Kidney epithelial cell (primary cell): ENCODE data around the gene SLC25A43. TPM values are rescaled to one million over a fixed set of nuclear protein-coding genes. Genes with fewer than 3 reads are reported as not detected.
"Not testable (repeated sequence)": the region's sequence is repeated elsewhere in the genome, so short reads cannot be mapped to it uniquely, and the experiment has no call there.

ENCODE experiments used
- DNase-seq: peaks from one replicate; pipeline ENCODE4 v3.0.0-alpha.2; 2010; ENCODE audit warnings: low read depth
- H3K27me3 ChIP-seq: 2 replicates; pipeline ENCODE4 v1.6.0; 2011; ENCODE audit warnings: low read length; ENCODE audit not compliant: control insufficient read depth, insufficient read depth
- H3K36me3 ChIP-seq: 2 replicates; pipeline ENCODE4 v1.5.1; 2011; ENCODE audit warnings: low read length; ENCODE audit not compliant: control insufficient read depth, insufficient read depth
- H3K4me3 ChIP-seq: 2 replicates; pipeline ENCODE4 v1.5.1; 2011; ENCODE audit warnings: low read depth, mild to moderate bottlenecking, control low read depth, low read length
- total RNA-seq: library from RNA; depleted of rRNA; stranded (reverse); fragments of >200 nt; gene quantifications from 2 replicates; pipeline ENCODE4 v1.2.3, GENCODE V29; 2015
- TF ChIP-seq, protein P1 (sequence below): IDR thresholded peaks from 2 replicates; pipeline ENCODE4 v1.5.1; 2011; ENCODE audit warnings: mild to moderate bottlenecking, moderate library complexity, low read length, control low read depth, inconsistent platforms; ENCODE audit not compliant: insufficient read depth, poor library complexity, severe bottlenecking

SLC25A43 gene
- 5.6 and 9.8 TPM in 2 replicates for total RNA-seq

GRCh38 chrX:119398974-119399771 is at the start of gene SLC25A43:
Gene SLC25A43 (plus strand): TSS chrX:119399336. CDS start chrX:119399404, 68 bp downstream.
- TF ChIP-seq, protein P1, sequence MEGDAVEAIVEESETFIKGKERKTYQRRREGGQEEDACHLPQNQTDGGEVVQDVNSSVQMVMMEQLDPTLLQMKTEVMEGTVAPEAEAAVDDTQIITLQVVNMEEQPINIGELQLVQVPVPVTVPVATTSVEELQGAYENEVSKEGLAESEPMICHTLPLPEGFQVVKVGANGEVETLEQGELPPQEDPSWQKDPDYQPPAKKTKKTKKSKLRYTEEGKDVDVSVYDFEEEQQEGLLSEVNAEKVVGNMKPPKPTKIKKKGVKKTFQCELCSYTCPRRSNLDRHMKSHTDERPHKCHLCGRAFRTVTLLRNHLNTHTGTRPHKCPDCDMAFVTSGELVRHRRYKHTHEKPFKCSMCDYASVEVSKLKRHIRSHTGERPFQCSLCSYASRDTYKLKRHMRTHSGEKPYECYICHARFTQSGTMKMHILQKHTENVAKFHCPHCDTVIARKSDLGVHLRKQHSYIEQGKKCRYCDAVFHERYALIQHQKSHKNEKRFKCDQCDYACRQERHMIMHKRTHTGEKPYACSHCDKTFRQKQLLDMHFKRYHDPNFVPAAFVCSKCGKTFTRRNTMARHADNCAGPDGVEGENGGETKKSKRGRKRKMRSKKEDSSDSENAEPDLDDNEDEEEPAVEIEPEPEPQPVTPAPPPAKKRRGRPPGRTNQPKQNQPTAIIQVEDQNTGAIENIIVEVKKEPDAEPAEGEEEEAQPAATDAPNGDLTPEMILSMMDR = no peak
- Histone ChIP-seq H3K4me3 (peak within 1 kb of the TSS; percentile 54), H3K27me3 (no peaks in the 10 kb centered on the region), H3K36me3 (no peaks in the 10 kb centered on the region)
- no peak for DNase-seq

- TF ChIP-seq, protein P1 = no peak
- H3K4me3 ChIP-seq = no peak overlapping the region
- no peak for DNase-seq
- no peaks in the 10 kb centered on the region for H3K27me3 ChIP-seq
- no peaks in the 10 kb centered on the region for H3K36me3 ChIP-seq
Observed at GRCh38 chrX:119359618-119360382, 39.3 kb upstream of the SLC25A43 start.

- H3K4me3 ChIP-seq, H3K36me3 ChIP-seq, DNase-seq, H3K27me3 ChIP-seq: not testable (repeated sequence)
Observed at GRCh38 chrX:119361451-119361850, 37.7 kb upstream of the SLC25A43 start.

GRCh38 chrX:119362074-119362473 is 37.1 kb upstream of the SLC25A43 start:
- H3K4me3 ChIP-seq, DNase-seq, H3K36me3 ChIP-seq, H3K27me3 ChIP-seq: not testable (repeated sequence)

GRCh38 chrX:119363391-119363790 is 35.7 kb upstream of the SLC25A43 start:
- TF ChIP-seq, protein P1 = no peak
- H3K4me3 ChIP-seq = no peak overlapping the region

DNA sequence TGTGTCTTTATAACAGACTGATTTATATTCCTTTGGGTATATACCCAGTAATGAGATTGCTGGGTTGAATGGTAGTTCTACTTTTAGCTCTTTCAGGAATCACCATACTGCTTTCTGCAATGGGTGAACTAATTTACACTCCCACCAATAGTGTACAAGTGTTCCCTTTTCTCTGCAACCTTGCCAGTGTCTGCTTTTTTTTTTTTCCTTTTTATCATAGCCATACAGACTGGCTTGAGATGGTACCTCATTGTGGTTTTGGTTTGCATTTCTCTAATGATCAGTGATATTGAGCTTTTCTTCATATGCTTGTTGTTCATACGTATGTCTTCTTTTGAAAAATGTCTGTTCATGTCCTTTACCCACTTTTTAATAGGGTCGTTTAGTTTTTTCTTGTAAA is 27.3 kb upstream of the SLC25A43 start:
- not testable (repeated sequence) for H3K4me3 ChIP-seq, H3K27me3 ChIP-seq, DNase-seq, H3K36me3 ChIP-seq

More at GRCh38 chrX:119363391-119363790, 35.7 kb upstream of the SLC25A43 start:
- DNase-seq = no peak
- Histone ChIP-seq H3K27me3 (no peaks in the 10 kb centered on the region), H3K36me3 (no peaks in the 10 kb centered on the region)

- Histone ChIP-seq H3K36me3 (no peaks in the 10 kb centered on the region), H3K4me3 (no peak overlapping the region), H3K27me3 (no peaks in the 10 kb centered on the region)
- DNase-seq = no peak
- TF ChIP-seq, protein P1 = no peak
Observed at GRCh38 chrX:119374736-119375135, 24.4 kb upstream of the SLC25A43 start.
